ENCODE data around the gene MRPL42. TPM values are rescaled to one million over a fixed set of nuclear protein-coding genes. Genes with fewer than 3 reads are reported as not detected.

Gene MRPL42
- total and polyA plus RNA-seq, 2 of the 4 experiments (the other 2 are of a cell fraction) = 64.2 to 90.7 TPM

GRCh38 chr12:93441617-93442410 lies 25.5 kb upstream of the MRPL42 start, which contains the start of gene UBE2N:
TSS of gene UBE2N (minus strand) at chr12:93441947. CDS start at chr12:93441884, 63 bp downstream.
- Histone ChIP-seq H3K79me1 (ENCODE audit: low read depth in 1 of 2, low read length in 2 of 2) (peaks cover 3 to 21% of the 10 kb centered on the region in 2 experiments; a peak in 3 of 4 replicates), H2AK5ac (ENCODE audit: low read depth, low read length) (peak within 1 kb of the TSS; percentile 96), H2BK20ac (ENCODE audit: low read depth, low read length) (peak within 1 kb of the TSS; percentile 28; the same call in 1 of the 2 replicates), H3K4me1 (ENCODE audit: control insufficient read depth, insufficient read depth, low read length) (peaks cover 6% of the 10 kb centered on the region), H3K27me3 (ENCODE audit: control insufficient read depth, insufficient read depth, low read length) (no peaks in the 10 kb centered on the region), H3K9ac (ENCODE audit: low read depth, low read length) (peak within 1 kb of the TSS; percentile 89), H3K14ac (replicated peaks; ENCODE audit: low read depth, low read length) (peak within 1 kb of the TSS; percentile 97), H4K20me1 (ENCODE audit: insufficient read depth, low read length) (peaks cover 44% of the 10 kb centered on the region), H3K23ac (ENCODE audit: low read depth, low read length) (peak within 1 kb of the TSS; percentile 90), H3K9me1 (ENCODE audit: insufficient read depth, low read length) (peaks cover 11% of the 10 kb centered on the region), H3K56ac (ENCODE audit: extremely low read depth, insufficient read depth, low read length) (peak within 1 kb of the TSS; percentile 96), H4K91ac (ENCODE audit: insufficient read depth, low read depth, low read length) (peak within 1 kb of the TSS; percentile 80), H2BK120ac (ENCODE audit: low read depth, low read length) (peak within 1 kb of the TSS; percentile 63), H3K18ac (ENCODE audit: low read depth, low read length) (peak within 1 kb of the TSS; percentile 17), H2BK15ac (ENCODE audit: low read depth, low read length) (peak within 1 kb of the TSS; percentile 80; the same call in 2 of the 3 replicates), H4K8ac (ENCODE audit: low read depth in 2 of 2, low read length in 2 of 2) (peak within 1 kb of the TSS; percentile 90 to 95), H3K36me3 (ENCODE audit: control insufficient read depth, insufficient read depth, low read length) (no peaks in the 10 kb centered on the region), H3K4ac (ENCODE audit: low read depth, low read length) (peak within 1 kb of the TSS; percentile 94), H3K4me3 (ENCODE audit: insufficient read depth, low read depth, low read length) (peak within 1 kb of the TSS; percentile 86), H2BK5ac (ENCODE audit: low read depth, low read length, poor library complexity, severe bottlenecking) (peak within 1 kb of the TSS; percentile 78), H2AK9ac (replicated peaks; ENCODE audit: low read depth, low read length, poor library complexity) (peak within 1 kb of the TSS; percentile 98), H3K4me2 (ENCODE audit: low read depth, low read length) (peak within 1 kb of the TSS; percentile 97), H2AFZ (replicated peaks; ENCODE audit: low read length, poor library complexity) (peak within 1 kb of the TSS; percentile 99), H3K9me3 (ENCODE audit: control insufficient read depth, insufficient read depth, low read length) (no peaks in the 10 kb centered on the region), H4K5ac (ENCODE audit: low read depth, low read length) (peak within 1 kb of the TSS; percentile 74), H3K27ac (ENCODE audit: insufficient read depth, low read length) (peak within 1 kb of the TSS; percentile 97)
- 0% methylated on average over 47 of the region's 105 CpGs; no CpG with 5 or more reads in 1 of the 2 experiments for WGBS, 2 experiments (ENCODE audit: extremely low coverage in 2 of 2, insufficient read length in 1 of 2)
- in situ Hi-C loops (cut with MboI; ENCODE audit: low sequenced_read_pairs) = no loop called here
- dilution Hi-C loops (cut with HindIII; ENCODE audit: low sequenced_read_pairs, unreplicated experiment) = no loop called here
- CTCF ChIA-PET = interaction anchor here (0.5 kb wide), 1 partner anchor 26 kb away, joined by 4 read pairs; the partner anchor contains the start of gene MRPL42
- no TSS peak for BruUV-seq (replicated peaks)
- POLR2A ChIA-PET (ENCODE audit: unreplicated experiment) = no interaction called here
- DNase-seq (peak; percentile 93), ATAC-seq (ENCODE audit: low read depth) (peak; percentile 95)
- peak; percentile 81 for TF ChIP-seq POLR2A (IDR thresholded peaks at IDR 0.05; ENCODE audit: low read depth, low read length)
- TF ChIP-seq MXI1 (IDR thresholded peaks at IDR 0.05; ENCODE audit: borderline replicate concordance, low read depth, low read length) = peak; percentile 62; the same call in 1 of the 2 replicates
- TF ChIP-seq, protein P1, sequence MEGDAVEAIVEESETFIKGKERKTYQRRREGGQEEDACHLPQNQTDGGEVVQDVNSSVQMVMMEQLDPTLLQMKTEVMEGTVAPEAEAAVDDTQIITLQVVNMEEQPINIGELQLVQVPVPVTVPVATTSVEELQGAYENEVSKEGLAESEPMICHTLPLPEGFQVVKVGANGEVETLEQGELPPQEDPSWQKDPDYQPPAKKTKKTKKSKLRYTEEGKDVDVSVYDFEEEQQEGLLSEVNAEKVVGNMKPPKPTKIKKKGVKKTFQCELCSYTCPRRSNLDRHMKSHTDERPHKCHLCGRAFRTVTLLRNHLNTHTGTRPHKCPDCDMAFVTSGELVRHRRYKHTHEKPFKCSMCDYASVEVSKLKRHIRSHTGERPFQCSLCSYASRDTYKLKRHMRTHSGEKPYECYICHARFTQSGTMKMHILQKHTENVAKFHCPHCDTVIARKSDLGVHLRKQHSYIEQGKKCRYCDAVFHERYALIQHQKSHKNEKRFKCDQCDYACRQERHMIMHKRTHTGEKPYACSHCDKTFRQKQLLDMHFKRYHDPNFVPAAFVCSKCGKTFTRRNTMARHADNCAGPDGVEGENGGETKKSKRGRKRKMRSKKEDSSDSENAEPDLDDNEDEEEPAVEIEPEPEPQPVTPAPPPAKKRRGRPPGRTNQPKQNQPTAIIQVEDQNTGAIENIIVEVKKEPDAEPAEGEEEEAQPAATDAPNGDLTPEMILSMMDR (conservative IDR thresholded peaks at IDR 0.05; ENCODE audit: low read depth, low read length) = no peak; the same call in 1 of the 2 replicates
- TF ChIP-seq BHLHE40 (IDR thresholded peaks at IDR 0.05; ENCODE audit: low read depth, low read length) = peak; percentile 75
- TF ChIP-seq, protein P2, sequence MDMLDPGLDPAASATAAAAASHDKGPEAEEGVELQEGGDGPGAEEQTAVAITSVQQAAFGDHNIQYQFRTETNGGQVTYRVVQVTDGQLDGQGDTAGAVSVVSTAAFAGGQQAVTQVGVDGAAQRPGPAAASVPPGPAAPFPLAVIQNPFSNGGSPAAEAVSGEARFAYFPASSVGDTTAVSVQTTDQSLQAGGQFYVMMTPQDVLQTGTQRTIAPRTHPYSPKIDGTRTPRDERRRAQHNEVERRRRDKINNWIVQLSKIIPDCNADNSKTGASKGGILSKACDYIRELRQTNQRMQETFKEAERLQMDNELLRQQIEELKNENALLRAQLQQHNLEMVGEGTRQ (IDR thresholded peaks at IDR 0.05; ENCODE audit: low read depth, low read length) = no peak
- TF ChIP-seq ELK1 (IDR thresholded peaks at IDR 0.05; ENCODE audit: borderline replicate concordance, low read depth, low read length) = no peak
- TF ChIP-seq MAZ (IDR thresholded peaks at IDR 0.05; ENCODE audit: borderline replicate concordance, low read depth, low read length) = peak; percentile 85; the same call in 1 of the 2 replicates
- no peak for TF ChIP-seq CEBPB (IDR thresholded peaks at IDR 0.05; ENCODE audit: low read depth, low read length)
- peak; percentile 24; the same call in 1 of the 2 replicates for TF ChIP-seq SMC3 (IDR thresholded peaks at IDR 0.05; ENCODE audit: low read depth, low read length)
- no peak for TF ChIP-seq MAFK (IDR thresholded peaks at IDR 0.05; ENCODE audit: low read depth, low read length)
- TF ChIP-seq RAD21 (IDR thresholded peaks at IDR 0.05; ENCODE audit: low read length) = peak; percentile 33; the same call in 1 of the 2 replicates
- no peak for TF ChIP-seq NFE2L2 (IDR thresholded peaks at IDR 0.05; ENCODE audit: low read depth, low read length)
- intact Hi-C loops (cut with micrococcal nuclease) = loop anchor here (1.0 kb wide), 1 partner anchor 660 kb away; no protein-coding TSS in a partner anchor
